ENCODE measurements around the gene NELL1. TPM values are rescaled to one million over a fixed set of nuclear protein-coding genes. Genes with fewer than 3 reads are reported as not detected.

NELL1 gene
- total RNA-seq, 1 experiment from 2014 or later: 0.22 TPM

- Histone ChIP-seq H3K27ac (ENCODE audit: insufficient read length, low read depth, low read length) (no peak overlapping the region), H4K91ac (ENCODE audit: insufficient read length, low read depth, low read length) (no peak overlapping the region), H3K23me2 (ENCODE audit: insufficient read length, low read depth, low read length, poor library complexity, severe bottlenecking) (no peaks in the 10 kb centered on the region), H2AK5ac (ENCODE audit: insufficient read length, low read length) (no peak overlapping the region), H3K4me1 (ENCODE audit: insufficient read depth, low read length) (no peaks in the 10 kb centered on the region), H2BK5ac (ENCODE audit: insufficient read length, low read length) (no peak overlapping the region), H3K4ac (ENCODE audit: low read depth, low read length) (no peak overlapping the region), H3K79me1 (ENCODE audit: insufficient read depth, low read depth, low read length, poor library complexity, severe bottlenecking) (no peaks in the 10 kb centered on the region), H4K8ac (replicated peaks; ENCODE audit: insufficient read length, low read depth, low read length) (no peak overlapping the region), H2BK120ac (ENCODE audit: low read depth, low read length, poor library complexity, severe bottlenecking) (no peak overlapping the region), H3K14ac (ENCODE audit: insufficient read depth, low read length) (no peak overlapping the region), H2BK15ac (ENCODE audit: low read depth, low read length) (no peak overlapping the region), H3K9me3 (ENCODE audit: control insufficient read depth, low read depth, low read length) (no peaks in the 10 kb centered on the region), H4K20me1 (ENCODE audit: control insufficient read depth, insufficient read depth, insufficient read length) (no peaks in the 10 kb centered on the region), H2BK20ac (ENCODE audit: low read depth, low read length, poor library complexity, severe bottlenecking) (no peak overlapping the region), H3K56ac (ENCODE audit: insufficient read length, low read depth, low read length) (no peak overlapping the region), H2AFZ (ENCODE audit: low read length) (no peak overlapping the region), H2BK12ac (ENCODE audit: insufficient read length, low read depth, low read length) (no peak overlapping the region), H3K4me2 (ENCODE audit: insufficient read depth, insufficient read length, low read length) (no peak overlapping the region), H4K5ac (ENCODE audit: insufficient read length, low read depth, low read length) (no peak overlapping the region), H3K79me2 (ENCODE audit: insufficient read depth, low read length) (no peaks in the 10 kb centered on the region), H3K27me3 (ENCODE audit: insufficient read depth, low read length) (no peaks in the 10 kb centered on the region), H3T11ph (ENCODE audit: low read length) (no peak overlapping the region), H3K9ac (ENCODE audit: extremely low read depth, insufficient read length, low read length) (no peak overlapping the region), H3K18ac (ENCODE audit: insufficient read length, low read depth, low read length) (no peak overlapping the region), H3K23ac (ENCODE audit: insufficient read length, low read depth, low read length) (no peak overlapping the region)
- no peak for DNase-seq
- Mint-ChIP-seq H3K27ac (no peak overlapping the region), H3K4me3 (no peak overlapping the region), H3K9me3 (no peaks in the 10 kb centered on the region), H3K27me3 (ENCODE audit: low read depth) (no peaks in the 10 kb centered on the region), H3K36me3 (ENCODE audit: insufficient read depth in 1 of 3, low read depth in 3 of 3) (no peaks in the 10 kb centered on the region; a peak in 1 of 7 replicates), H3K4me1 (peaks cover 0 to 3% of the 10 kb centered on the region in 2 experiments; a peak in 1 of 4 replicates)
- TF ChIP-seq CTCF (conservative IDR thresholded peaks at IDR 0.05): no peak
Measured at GRCh38 chr11:21173476-21173875, 504.1 kb downstream of the NELL1 start.

Measured in H9 (cell line).